Muscle of arm (tissue), 12 donors: ENCODE data around the gene RNASEH2B. TPM values are rescaled to one million over a fixed set of nuclear protein-coding genes. Genes with fewer than 3 reads are reported as not detected.

ENCODE experiments used
- DNase-seq: peaks from one replicate; pipeline ENCODE4 v3.0.0-alpha.2; 2013
- polyA plus RNA-seq, 12 donors: library from polyadenylated mRNA; unstranded; fragments of 120-200 nt; gene quantifications; one replicate each; pipeline ENCODE4 v1.2.1, GENCODE V29; 2013; ENCODE audit not compliant: insufficient read length in 12 of 12

Gene RNASEH2B
- polyA plus RNA-seq, 12 donors: 28.6 to 85.0 (median 47.8) TPM; not detected in 1

DNA sequence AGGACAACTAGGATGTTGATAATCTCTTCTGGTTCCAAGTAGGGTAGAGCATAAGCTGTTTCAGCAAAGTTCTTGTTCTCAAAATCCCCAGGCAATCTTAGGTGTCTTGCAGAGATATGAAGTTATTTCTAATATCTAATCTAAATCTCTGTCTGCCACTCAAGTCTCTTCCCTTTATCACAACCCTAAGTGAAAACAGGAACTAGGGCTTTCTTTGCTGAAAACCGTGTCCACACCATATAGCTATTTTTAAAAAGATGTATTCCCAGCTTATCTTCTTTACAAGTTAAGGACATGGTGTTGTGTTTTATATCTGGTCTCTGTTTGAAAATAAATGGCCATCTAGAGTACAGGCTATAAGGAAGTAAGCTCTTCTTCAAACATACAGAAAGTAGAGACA lies 11.3 kb upstream of the RNASEH2B start:
- DNase-seq: no peak

DNA sequence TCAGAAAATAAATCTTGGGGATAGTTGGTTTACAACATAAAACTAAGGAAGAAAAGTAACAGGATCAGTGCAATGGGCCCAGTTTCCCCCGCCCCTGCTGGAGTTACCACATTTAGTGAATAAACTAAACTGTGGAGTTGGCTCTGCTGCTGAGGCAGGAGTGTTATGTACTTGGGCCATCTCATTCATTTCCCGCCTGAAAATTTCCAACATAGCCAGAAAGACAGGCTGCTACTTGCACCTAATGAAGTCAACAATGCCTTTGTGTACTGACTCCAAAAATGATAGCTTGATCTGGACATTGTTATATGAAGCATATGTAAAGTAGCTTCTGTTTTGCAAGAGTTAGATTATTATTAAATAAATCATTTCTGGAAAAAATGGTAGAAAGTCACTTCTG lies 7.9 kb upstream of the RNASEH2B start:
- no peak for DNase-seq

DNA sequence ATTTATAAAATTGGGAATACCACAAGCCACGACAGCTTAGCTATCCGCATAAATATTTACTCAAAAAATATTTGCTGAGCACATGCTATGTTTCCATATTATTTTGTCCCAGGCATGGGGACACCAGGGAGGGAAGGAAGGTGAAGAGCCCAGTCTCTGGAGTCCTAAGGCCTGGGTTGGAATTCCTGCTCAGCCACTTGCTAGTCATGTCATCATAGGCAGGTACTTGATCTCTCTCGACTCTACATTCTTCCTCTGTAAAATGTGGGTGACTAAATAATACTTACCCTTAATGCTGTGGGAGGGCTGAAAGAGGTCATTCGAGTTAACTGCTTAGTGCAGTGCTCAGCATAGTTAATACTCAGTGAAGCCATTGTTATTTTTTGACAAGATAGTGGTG lies 4.3 kb upstream of the RNASEH2B start:
- DNase-seq: no peak

DNA sequence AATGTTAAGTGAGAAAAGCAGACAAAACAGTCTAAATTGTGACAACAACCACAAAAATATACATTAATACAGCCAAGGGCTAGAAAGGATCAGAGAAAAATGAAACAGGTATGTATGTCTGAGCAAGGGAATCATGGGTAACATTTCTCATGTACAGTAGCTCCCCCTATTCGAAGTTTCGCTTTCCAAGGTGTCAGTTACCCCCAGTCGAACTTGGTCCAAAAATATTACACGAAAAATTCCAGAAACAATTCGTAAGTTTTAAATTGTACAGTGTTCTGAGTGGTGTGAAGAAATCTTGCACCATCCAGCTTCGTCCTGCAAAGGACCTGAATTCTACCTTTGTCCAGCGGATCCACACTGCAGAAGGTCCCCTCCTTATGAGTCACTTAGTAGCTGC lies 1.8 kb upstream of the RNASEH2B start:
- DNase-seq: no peak

DNA sequence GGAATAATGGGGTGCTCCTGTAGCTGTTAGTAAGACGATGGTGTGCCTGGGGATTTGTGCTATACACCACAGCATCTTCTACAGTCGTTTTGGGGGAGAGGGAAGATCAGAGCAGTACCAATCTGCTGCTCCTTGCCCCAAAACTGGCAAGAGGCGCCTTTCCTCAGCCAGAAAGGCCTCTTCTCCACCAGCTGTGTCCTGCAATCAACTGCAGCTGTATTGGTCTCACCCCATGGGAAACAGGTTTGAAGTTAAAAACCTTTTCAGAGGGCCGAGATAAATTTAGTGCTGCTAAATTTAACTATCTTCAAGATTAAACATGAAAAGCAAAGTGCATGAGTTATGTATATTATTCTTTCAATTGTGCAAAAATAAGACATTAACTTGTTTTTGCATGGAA lies 1.2 kb upstream of the RNASEH2B start:
- no peak for DNase-seq

DNA sequence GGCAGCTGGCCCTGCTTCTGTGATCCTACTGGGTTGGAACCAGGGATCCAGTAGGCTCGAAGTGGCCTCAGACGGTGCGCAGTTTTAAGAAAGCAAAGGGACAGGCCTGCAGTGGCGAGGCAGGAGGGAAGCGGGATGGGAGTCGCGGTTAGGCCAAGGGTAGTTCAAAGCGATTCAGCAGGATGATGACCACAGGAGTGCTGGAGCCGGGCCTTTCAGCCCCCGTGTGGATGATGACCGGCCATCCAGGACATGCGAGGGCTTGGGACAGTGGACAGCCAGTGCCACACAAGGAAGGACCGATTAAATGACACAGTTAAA lies 854 bp downstream of the RNASEH2B start:
- DNase-seq: peak; percentile 63

DNA sequence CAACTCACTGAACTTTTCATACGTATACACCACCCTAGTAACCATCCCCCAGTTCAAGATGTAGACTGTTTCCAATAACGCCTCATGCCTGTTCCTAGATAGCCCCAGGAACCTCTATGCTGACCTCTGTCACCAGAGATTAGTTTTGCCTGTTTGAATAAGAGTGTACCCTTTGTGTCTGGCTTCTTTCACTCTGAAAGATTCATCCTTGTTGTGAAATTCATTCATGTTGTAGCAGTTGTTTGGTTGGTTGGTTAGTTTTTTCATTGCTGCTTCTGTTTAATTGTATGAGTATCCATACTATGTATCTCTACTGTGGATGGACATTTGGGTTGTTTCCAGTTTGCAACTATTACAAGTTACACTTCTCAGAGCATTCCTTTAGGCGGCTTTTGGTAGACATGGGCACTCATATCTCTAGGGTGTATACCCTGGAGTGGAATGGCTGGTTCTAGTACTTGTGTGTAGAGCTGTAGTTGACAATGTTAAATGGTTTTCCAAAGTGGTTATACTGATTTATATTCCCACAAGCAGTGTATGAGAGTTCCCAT lies 1.6 kb downstream of the RNASEH2B start:
- no peak for DNase-seq

DNA sequence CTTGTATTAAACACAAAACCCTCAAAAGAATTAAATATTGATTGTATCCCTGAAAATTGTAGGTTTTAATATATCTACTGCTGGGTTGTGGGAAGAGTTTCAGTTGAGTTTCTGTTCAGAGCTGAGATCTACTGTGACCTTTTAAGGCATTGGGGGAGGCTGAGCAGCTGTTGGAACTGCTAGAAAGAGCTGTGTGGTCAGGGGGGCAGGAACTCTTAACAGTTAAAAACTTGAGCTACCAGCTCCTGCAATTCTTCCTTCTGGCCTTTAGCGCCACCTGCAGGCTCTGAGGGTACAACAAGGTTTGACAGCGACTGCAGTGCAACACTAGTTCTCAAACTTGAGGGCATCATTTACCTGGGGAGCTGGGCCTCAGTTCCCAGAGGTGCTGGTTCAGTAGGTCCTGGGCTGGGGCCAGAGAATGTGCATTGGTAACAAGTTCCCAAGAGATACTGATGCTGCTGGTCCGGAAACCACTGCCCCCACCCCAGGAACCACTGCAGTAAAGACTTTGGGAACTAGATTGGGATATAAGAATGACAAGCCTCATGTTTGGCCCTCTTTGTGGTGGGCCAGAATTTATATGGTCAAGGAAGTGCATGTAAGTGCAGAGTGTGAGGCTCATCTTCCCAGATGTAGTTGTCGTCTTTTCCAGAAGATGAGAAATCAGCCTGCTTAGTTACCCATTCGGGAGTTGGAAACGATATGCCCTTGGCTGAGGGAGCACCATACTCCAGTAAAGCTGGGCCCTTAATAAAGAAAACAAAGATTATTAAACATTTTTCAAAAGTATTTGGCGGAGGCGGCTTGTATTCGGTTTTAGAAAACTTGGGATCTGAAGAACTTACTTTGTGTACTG lies 2.6 kb downstream of the RNASEH2B start:
- DNase-seq: peak; percentile 89

DNA sequence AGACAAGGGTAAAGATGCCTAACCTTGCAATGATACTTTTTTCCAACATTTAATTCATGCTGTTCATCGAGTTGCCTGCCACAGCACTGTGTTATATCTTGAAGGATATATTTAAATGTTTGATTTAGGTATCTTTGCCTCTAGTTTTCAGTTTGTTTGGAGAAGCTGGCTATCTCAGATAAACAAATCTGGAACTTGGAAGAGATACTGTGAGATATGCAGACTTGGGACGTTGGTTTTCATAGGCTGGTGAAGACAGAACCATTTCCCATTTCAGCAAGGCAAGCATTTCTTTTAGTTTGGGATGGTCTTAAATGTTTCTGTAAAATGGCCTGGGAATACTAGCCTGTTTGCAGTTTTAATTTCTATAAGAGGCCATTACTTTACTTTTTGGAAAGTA lies 3.3 kb downstream of the RNASEH2B start:
- no peak for DNase-seq

DNA sequence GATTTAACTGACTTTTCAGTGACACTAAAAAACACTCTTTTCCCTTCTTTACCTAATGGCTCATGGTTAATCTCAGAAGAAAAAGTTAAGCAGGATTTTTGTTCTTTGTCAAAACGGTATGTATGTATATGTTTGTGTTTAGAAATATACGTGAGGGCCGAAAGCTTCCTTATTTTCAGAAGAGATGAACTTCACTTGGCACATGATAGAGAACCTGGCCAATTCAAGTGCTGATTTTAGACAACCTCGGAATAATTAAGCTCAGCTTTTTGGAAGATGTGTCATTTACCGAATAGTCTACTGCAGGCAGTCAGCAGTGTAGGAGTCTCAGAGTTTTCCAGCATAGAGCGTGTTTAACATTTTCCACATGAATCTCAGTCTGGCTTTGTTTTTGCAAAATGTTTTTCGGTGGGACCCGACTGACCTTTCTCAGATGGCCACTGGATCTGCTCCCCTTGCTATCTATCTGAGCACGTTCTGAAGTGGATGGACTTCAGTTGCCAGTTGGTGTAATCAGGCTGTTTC lies 4.6 kb downstream of the RNASEH2B start:
- no peak for DNase-seq

DNA sequence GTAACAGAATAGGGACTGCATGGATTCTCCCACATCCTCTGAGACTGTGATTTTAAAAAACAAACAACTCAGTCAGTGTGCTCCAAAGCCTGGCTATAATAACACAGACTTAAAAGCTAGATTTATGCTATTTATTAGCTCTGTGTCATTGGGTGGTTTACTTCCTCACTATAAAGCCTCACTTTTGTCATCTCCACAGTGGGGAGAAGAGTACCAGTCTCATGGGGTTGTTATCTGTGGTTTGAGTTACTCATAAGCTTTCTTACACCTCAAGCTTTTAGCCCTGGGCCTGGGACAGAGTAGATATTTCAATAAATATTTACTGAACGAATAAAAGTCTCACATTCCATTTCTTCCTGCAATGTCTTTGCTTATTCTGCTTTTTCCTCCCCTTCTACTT lies 5.3 kb downstream of the RNASEH2B start:
- DNase-seq: no peak

DNA sequence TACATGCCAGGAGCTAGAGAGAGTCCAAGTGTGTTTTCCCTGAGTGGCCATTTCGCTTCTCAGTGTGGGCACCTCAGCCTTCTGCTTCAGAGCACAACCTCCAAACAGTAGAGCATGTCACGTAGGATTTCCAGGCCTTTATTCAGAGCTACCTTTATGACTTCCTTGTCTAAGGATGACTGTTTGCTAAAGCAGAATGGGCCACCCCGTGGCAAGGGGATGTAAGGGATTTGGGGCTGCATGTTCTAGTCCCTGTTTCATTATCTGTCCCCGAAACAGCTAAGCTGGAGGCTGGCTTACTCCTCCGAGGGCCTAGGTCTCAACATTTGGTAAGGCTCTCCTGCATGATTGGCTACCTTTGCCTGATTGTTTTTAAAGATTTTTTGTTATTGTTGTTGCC lies 6.0 kb downstream of the RNASEH2B start:
- DNase-seq: no peak

DNA sequence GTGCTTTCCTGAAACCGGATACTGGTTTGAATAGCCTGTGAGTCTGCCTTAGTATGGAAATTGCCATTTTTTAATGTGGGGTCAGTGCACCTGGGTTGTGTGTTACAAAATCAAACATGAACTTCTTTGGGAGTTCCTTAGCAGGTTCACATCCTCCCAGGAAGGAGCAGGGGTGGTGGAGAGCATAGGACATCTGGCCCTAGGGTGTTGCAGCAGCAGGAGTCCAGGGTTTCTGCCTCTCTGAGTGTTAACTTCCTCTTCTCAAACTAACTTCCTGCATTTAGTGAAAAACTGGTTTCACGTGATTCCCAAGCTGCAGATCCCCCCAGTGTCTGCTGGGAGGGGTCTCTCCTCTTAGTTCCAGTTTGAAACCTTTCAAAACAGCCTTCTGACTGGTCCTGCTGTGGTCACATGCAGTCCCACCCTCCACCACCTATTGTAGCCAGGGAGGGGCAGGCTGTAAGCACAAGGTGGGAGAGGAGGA lies 7.2 kb downstream of the RNASEH2B start:
- no peak for DNase-seq

DNA sequence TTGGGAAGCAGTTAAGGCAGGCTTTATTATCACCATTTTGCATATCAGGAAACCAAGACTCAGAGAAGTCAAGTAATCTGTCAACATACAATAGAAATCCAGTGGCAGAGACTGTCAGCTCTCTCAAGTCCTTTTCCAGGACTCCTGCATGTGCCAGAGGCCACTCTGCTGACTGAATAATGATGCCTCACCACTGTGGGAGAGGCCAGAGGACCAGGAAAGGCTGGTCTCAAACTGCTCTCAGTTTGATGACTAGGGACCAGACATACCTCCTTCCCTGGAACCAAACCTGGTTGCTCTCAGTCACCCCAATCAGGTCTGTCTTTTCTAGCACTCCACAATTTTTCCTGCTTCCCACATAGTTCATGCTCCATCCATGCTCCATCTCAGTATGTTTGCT lies 8.0 kb downstream of the RNASEH2B start:
- no peak for DNase-seq

DNA sequence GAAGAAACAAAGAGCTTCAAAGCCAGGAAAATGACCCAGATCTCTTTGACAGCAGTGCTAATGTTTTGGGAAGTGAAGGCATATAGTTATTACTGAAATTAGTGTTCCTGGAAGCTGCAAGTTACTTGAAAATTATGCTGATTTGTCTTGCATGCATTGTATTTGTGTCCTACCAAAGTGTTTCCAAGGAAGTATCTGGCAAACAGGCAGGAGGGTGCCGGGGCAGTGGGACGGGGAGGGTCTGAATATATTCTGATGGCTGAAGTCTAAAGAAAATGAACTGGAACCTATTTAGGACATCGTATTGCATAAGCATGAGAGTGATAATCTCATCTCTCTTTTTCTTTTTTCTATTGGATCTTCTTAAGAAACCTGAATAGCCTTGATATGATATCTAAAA lies 9.0 kb downstream of the RNASEH2B start:
- no peak for DNase-seq

DNA sequence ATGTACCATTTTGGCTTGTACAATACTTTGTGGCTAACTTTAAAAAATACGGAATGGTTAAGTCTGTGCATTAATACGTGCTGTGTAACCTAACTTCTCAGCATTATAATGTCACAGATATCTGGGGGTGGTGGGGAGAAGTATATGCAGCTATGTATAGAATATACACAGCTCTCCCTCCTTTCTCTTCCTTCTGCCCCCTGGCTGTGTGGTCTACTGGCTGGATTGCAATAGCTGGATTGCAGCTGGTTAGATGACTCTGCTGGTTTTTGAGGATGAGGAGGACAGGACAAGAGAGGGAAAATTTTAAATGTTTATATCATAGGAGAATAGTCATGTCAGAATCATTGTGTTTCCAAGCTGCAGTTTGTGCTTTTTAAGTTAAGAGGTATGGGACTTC lies 9.7 kb downstream of the RNASEH2B start:
- DNase-seq: no peak

DNA sequence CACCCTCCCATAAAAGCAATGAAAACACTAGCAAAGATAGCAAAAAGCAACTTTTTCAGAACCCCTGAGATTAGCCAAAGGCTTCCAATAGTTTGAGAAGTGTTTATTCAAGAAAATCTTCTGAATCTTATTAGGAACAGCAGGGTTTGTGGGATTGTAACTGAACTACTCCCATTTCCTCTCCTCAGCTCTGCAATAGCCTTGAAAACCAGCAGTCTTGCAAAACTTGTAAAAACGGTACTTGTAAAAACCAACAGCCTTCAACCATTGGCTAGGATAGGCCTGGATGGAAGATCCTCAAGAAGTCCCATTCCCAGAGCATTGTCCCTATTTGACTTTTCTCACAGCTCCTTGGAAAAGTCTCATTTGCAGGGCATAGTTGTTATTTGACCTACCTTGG lies 12.1 kb downstream of the RNASEH2B start:
- no peak for DNase-seq

DNA sequence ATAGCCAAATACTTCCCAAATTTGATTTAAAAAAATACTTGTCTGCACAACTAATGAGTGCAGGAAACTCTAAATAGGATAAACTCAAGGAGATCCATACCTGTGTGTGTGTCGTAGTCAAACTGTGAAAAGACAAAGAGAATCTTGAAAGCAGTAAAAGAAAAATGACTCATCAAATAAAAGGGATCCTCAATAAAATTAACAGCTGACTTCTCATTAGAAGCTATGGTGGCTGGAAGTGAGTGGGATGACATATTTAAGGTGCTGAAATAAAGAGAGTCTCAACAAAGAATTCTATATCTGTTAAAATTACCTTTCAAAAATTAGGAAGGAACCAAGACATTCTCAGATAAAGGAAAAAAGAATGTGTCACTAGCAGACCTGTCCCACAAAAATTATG lies 13.7 kb downstream of the RNASEH2B start:
- no peak for DNase-seq

DNA sequence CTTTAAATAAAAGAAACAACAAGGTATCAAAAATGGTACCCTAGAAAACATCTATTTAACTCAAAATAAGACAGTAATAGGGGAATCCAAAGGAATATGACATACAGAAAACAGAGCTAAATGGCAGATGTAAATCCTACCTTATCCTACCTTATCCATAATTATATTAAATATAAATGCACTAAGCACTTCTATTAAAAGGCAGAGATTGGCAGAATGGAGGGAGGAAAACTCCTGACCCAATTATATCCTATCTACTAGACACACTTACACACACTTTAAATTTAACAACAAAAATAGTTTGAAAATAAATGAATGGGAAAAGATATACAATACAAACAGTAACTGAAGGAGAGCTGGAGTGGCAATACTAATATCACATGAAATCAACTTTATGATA lies 14.4 kb downstream of the RNASEH2B start:
- DNase-seq: no peak

DNA sequence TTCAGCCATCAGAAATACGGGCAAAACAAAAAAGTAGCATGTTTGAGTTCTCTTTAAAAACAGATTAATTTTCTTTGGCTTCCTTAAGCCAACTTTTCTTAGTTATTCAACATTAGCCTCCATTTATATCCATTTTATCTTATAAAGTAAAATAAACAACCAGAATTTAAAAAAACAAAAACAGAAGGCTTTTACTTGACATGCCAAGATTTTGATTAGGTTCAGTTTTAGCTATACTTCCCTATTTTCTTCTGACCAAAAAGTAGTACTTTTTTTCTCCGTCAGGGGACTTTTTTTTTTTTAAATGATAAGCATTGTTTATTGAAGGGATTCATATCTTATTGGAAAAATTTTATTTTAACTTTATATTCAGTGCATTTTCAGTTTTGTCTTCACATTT lies 18.1 kb downstream of the RNASEH2B start:
- DNase-seq: no peak

DNA sequence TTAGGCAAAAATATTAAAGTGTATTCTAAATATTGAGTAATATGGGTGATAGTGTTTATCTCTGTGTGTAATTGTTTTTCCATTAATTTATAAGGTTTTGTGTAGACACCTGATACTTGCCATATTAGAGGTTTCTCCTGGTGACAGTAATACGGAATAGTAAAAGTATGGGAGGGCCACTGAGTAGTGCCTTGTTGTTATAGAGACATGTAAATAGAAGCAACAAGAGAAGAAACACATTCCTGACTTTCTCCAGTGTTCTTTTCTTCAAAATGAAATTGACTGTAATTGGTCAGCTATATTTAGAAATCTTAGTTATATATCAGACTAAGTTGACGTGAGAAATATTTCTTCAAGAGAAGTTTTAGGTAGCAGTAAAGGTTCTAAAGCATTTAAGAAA lies 18.5 kb downstream of the RNASEH2B start:
- DNase-seq: no peak

DNA sequence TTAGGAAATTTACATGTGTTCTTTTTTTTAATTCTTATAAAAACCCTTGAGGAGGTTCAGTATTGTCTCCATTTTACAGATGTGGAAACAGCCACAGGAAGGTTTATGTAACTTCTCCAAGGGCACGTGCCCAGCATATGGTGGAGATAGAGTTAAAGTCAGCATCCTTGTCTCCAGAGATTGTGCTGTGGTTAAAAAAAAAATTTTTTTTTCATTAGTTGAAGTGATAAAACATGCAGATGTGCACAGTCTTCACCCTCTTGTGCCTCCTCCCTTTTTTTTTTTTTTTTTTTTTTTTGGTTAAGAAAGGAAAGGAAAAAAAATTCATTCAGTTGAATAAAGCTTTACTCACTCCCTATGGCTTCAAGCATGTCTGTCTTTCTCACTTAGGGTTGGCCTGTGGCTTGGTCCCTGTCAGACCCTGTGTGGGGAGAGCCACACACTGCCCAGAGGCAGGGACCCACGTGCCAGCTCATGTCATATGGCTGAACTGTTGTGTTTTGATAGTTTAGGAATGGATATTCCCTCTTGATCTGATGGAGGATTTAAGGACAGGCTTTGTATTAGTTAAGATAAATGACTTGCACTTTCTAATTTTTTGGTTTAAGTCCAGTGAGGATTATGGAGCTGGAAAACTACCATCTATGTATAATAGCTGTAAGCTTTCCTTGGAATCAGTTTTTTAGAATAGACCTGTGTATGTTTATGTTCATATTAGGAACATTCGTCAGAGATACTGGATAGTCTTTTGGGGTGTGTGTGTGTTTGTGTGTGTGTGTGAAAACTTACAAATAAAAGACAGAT lies 19.3 kb downstream of the RNASEH2B start:
- DNase-seq: no peak

DNA sequence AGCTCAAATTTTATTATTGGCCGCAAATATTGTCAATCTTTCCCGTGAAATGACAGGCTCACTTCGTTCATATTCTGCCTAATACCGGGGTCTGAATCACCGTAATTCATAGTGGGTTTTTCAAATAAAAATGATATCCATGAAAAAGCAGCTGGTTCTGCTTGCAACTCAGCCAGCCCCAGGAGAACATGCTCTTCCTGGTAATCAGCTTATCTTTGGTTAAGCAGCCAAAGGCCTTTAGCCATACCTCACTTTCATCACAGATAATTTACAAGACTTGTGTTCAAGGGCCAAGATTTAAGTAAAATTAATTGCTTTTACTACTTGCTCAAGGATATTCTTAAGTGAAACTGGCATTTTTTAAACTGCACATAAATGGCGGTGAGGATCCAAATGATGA lies 22.5 kb downstream of the RNASEH2B start:
- no peak for DNase-seq
